HG02981 (cell line): ENCODE data around the gene RERE.
"Not testable (repeated sequence)": the region's sequence is repeated elsewhere in the genome, so short reads cannot be mapped to it uniquely, and the experiment has no call there.

Experiments used
- ATAC-seq: cut with Tn5 transposase; IDR thresholded peaks from one replicate; pipeline ENCODE4 v1.9.1; 2021; ENCODE audit warnings: mild to moderate bottlenecking, moderate library complexity; ENCODE audit not compliant: unreplicated experiment

RERE gene

GRCh38 chr1:8394456-8395321 is 422.8 kb downstream of the RERE start:
- no peak for ATAC-seq

GRCh38 chr1:8392522-8392921 is 424.9 kb downstream of the RERE start:
- ATAC-seq: no peak

GRCh38 chr1:8390707-8391106 is 426.7 kb downstream of the RERE start:
- no peak for ATAC-seq

GRCh38 chr1:8389958-8390535 is 427.4 kb downstream of the RERE start:
- no peak for ATAC-seq

- ATAC-seq: no peak
Measured at GRCh38 chr1:8388732-8389562, 428.5 kb downstream of the RERE start.

GRCh38 chr1:8386247-8386646 is 431.2 kb downstream of the RERE start:
- ATAC-seq: no peak

GRCh38 chr1:8384577-8384976 is 432.9 kb downstream of the RERE start:
- no peak for ATAC-seq

GRCh38 chr1:8384088-8384487 is 433.4 kb downstream of the RERE start:
- no peak for ATAC-seq

- ATAC-seq: no peak
Measured at GRCh38 chr1:8382608-8383505, 434.6 kb downstream of the RERE start.

GRCh38 chr1:8382051-8382505 is 435.4 kb downstream of the RERE start:
- ATAC-seq: no peak

- ATAC-seq: no peak
Measured at GRCh38 chr1:8381618-8382017, 435.8 kb downstream of the RERE start.

- ATAC-seq: not testable (repeated sequence)
Measured at GRCh38 chr1:8380310-8380709, 437.1 kb downstream of the RERE start.

GRCh38 chr1:8379513-8380186 is 437.8 kb downstream of the RERE start:
- ATAC-seq: no peak

GRCh38 chr1:8378981-8379470 is 438.4 kb downstream of the RERE start:
- no peak for ATAC-seq

- ATAC-seq: no peak
Measured at GRCh38 chr1:8378178-8378577, 439.3 kb downstream of the RERE start.

GRCh38 chr1:8377271-8377981 is 440.0 kb downstream of the RERE start:
- ATAC-seq: no peak

GRCh38 chr1:8376358-8376840 is 441.0 kb downstream of the RERE start:
- no peak for ATAC-seq

- ATAC-seq: no peak
Measured at GRCh38 chr1:8374812-8375211, 442.6 kb downstream of the RERE start.

GRCh38 chr1:8374356-8374755 is 443.1 kb downstream of the RERE start:
- no peak for ATAC-seq
